DOHH2 (cell line): ENCODE data around the gene VAV2.

Experiments
- H3F3A ChIP-seq: fragments of 200-600 bp; sonication (generic), shearing (Covaris generic); 2 replicates; pipeline ENCODE4 v1.6.0; 2016; ENCODE audit warnings: antibody characterized with exemption, mild to moderate bottlenecking; ENCODE audit not compliant: control insufficient read depth, insufficient read depth
- H3K27ac ChIP-seq: fragments of 200-600 bp; sonication (generic); 2 replicates; pipeline ENCODE4 v1.5.1; 2014; ENCODE audit warnings: low read depth, mild to moderate bottlenecking, low read length, moderate library complexity
- H3K27me3 ChIP-seq: fragments of 200-600 bp; sonication (generic); 2 replicates; pipeline ENCODE4 v1.6.1; 2014; ENCODE audit warnings: mild to moderate bottlenecking, low read length, mixed read lengths; ENCODE audit not compliant: control insufficient read depth
- H3K36me3 ChIP-seq: fragments of 200-600 bp; sonication (generic); 2 replicates; pipeline ENCODE4 v1.6.1; 2014; ENCODE audit warnings: mild to moderate bottlenecking, low read length, moderate library complexity, mixed read lengths; ENCODE audit not compliant: control insufficient read depth
- H3K4me1 ChIP-seq: fragments of 200-600 bp; sonication (generic); 2 replicates; pipeline ENCODE4 v1.6.1; 2014; ENCODE audit warnings: mild to moderate bottlenecking, low read length, mixed read lengths; ENCODE audit not compliant: control insufficient read depth
- H3K4me2 ChIP-seq: fragments of 200-600 bp; sonication (generic); 2 replicates; pipeline ENCODE4 v1.6.0; 2014; ENCODE audit warnings: mild to moderate bottlenecking, low read length, moderate library complexity
- H3K4me3 ChIP-seq: fragments of 200-600 bp; sonication (generic); 2 replicates; pipeline ENCODE4 v1.5.1; 2014; ENCODE audit warnings: mild to moderate bottlenecking, low read length, mixed read lengths
- H3K79me2 ChIP-seq: fragments of 200-600 bp; sonication (generic); 2 replicates; pipeline ENCODE4 v1.6.1; 2014; ENCODE audit warnings: mild to moderate bottlenecking, low read length, mixed read lengths; ENCODE audit not compliant: control insufficient read depth
- H3K9me2 ChIP-seq: fragments of 200-600 bp; sonication (generic); replicated peaks from 2 replicates; pipeline ENCODE4 v1.6.1; 2014; ENCODE audit warnings: mild to moderate bottlenecking, low read length, mixed read lengths; ENCODE audit not compliant: control insufficient read depth
- H3K9me3 ChIP-seq: fragments of 200-600 bp; sonication (generic); 2 replicates; pipeline ENCODE4 v1.6.1; 2014; ENCODE audit warnings: antibody characterized with exemption, low read length, mixed read lengths; ENCODE audit not compliant: control insufficient read depth, insufficient read depth
- H4K20me1 ChIP-seq: fragments of 200-600 bp; sonication (generic); 2 replicates; pipeline ENCODE4 v1.6.0; 2014; ENCODE audit warnings: low read depth, mild to moderate bottlenecking, antibody characterized with exemption, low read length, moderate library complexity; ENCODE audit not compliant: control insufficient read depth, insufficient read depth
- EZH2phosphoT487 ChIP-seq: fragments of 200-600 bp; sonication (generic); IDR thresholded peaks from 2 replicates; pipeline ENCODE4 v1.6.1; 2017; ENCODE audit warnings: borderline replicate concordance, mild to moderate bottlenecking, antibody characterized with exemption, low read length, moderate library complexity, mixed read lengths
- TF ChIP-seq, protein P1 (sequence below): fragments of 200-600 bp; sonication (generic); IDR thresholded peaks from one replicate; pipeline ENCODE4 v1.5.1; 2014; ENCODE audit warnings: antibody characterized with exemption, mild to moderate bottlenecking, low read depth, low read length; ENCODE audit not compliant: poor library complexity, severe bottlenecking

Gene VAV2

DNA sequence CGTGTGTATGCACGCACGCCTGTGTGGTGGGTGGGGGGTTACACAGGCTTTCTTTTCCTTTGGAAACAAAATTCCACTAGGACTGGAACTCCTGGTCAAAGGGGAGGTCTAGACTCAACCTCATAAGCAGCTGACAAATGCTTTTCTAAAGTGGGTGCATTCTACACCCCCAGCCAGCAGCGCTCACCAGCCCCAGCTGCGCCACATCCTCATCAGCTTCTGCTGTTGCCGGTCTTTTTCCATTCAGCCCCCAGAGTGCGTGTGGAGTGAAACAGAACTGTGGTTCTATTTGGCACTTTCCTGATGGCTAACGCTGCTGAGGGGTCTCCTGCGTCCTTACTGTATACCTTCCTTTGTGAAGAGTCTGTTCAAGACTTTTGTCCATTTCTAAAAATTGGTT, 176.3 kb downstream of the VAV2 start:
- Histone ChIP-seq H3K4me1 (peaks cover 8% of the 10 kb centered on the region), H3K4me2 (no peak overlapping the region), H3K36me3 (no peaks in the 10 kb centered on the region), H3K4me3 (no peak overlapping the region), H3F3A (no peaks in the 10 kb centered on the region), H4K20me1 (no peaks in the 10 kb centered on the region), H3K27me3 (no peaks in the 10 kb centered on the region), H3K79me2 (no peaks in the 10 kb centered on the region), H3K9me3 (no peaks in the 10 kb centered on the region), H3K9me2 (no peaks in the 10 kb centered on the region), H3K27ac (no peak overlapping the region)
- no peak for TF ChIP-seq EZH2phosphoT487

- no peaks in the 10 kb centered on the region for H3K9me3 ChIP-seq
- no peaks in the 10 kb centered on the region for H3K36me3 ChIP-seq
- no peak overlapping the region for H3K27ac ChIP-seq
- no peaks in the 10 kb centered on the region for H3K79me2 ChIP-seq
- peaks cover 8% of the 10 kb centered on the region for H3K4me1 ChIP-seq
- no peaks in the 10 kb centered on the region for H3K27me3 ChIP-seq
- no peak overlapping the region for H3K4me3 ChIP-seq
- H3K4me2 ChIP-seq: no peak overlapping the region
- TF ChIP-seq, protein P1, sequence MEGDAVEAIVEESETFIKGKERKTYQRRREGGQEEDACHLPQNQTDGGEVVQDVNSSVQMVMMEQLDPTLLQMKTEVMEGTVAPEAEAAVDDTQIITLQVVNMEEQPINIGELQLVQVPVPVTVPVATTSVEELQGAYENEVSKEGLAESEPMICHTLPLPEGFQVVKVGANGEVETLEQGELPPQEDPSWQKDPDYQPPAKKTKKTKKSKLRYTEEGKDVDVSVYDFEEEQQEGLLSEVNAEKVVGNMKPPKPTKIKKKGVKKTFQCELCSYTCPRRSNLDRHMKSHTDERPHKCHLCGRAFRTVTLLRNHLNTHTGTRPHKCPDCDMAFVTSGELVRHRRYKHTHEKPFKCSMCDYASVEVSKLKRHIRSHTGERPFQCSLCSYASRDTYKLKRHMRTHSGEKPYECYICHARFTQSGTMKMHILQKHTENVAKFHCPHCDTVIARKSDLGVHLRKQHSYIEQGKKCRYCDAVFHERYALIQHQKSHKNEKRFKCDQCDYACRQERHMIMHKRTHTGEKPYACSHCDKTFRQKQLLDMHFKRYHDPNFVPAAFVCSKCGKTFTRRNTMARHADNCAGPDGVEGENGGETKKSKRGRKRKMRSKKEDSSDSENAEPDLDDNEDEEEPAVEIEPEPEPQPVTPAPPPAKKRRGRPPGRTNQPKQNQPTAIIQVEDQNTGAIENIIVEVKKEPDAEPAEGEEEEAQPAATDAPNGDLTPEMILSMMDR: no peak
- TF ChIP-seq EZH2phosphoT487: no peak
- H4K20me1 ChIP-seq: no peaks in the 10 kb centered on the region
- no peaks in the 10 kb centered on the region for H3K9me2 ChIP-seq
- H3F3A ChIP-seq: no peaks in the 10 kb centered on the region
Measured at GRCh38 chr9:133814586-133815208, 177.4 kb downstream of the VAV2 start.

- Histone ChIP-seq H4K20me1 (no peaks in the 10 kb centered on the region), H3K27me3 (no peaks in the 10 kb centered on the region), H3K4me2 (no peak overlapping the region), H3K79me2 (no peaks in the 10 kb centered on the region), H3K4me3 (no peak overlapping the region), H3K9me3 (no peaks in the 10 kb centered on the region), H3F3A (no peaks in the 10 kb centered on the region), H3K27ac (no peak overlapping the region), H3K9me2 (no peaks in the 10 kb centered on the region), H3K4me1 (peaks cover 8% of the 10 kb centered on the region), H3K36me3 (no peaks in the 10 kb centered on the region)
- no peak for TF ChIP-seq EZH2phosphoT487
- TF ChIP-seq, protein P1: no peak
Measured at GRCh38 chr9:133813749-133814585, 178.2 kb downstream of the VAV2 start.
